K562 (cell line): ENCODE measurements around the gene FLOT2. TPM values are rescaled to one million over a fixed set of nuclear protein-coding genes. Genes with fewer than 3 reads are reported as not detected.

ENCODE experiments used
- CBFA2T3 ChIP-seq: fragments of 450-650 bp; IDR thresholded peaks from 2 replicates; pipeline ENCODE4 v1.6.1; 2017
- CEBPG ChIP-seq, 3 experiments: fragments of 200-800 bp in 1 of 3; sonication (Bioruptor generic) in 1 of 3; sonication (generic) in 1 of 3; formaldehyde crosslinking in 1 of 3; IDR thresholded peaks in 2 of 3; conservative IDR thresholded peaks in 1 of 3; 2 replicates each; pipeline versions ENCODE4 v1.6.1 to v1.8.0; 2016 to 2022; ENCODE audit warnings: missing compliant biosample characterization in 2 of 3, missing genetic modification characterization in 2 of 3, mild to moderate bottlenecking in 1 of 3, missing genetic modification reagents in 1 of 3
- DACH1 ChIP-seq: fragments of 450-650 bp; IDR thresholded peaks from 2 replicates; pipeline ENCODE4 v1.6.1; 2018; ENCODE audit not compliant: partially characterized antibody
- DPF2 ChIP-seq: fragments of 450-650 bp; IDR thresholded peaks from 2 replicates; pipeline ENCODE4 v1.6.1; 2016
- MNT ChIP-seq, 2 experiments: fragments of 450-650 bp; conservative IDR thresholded peaks; 2 replicates each; pipeline ENCODE4 v1.6.1; 2017; ENCODE audit warnings: mild to moderate bottlenecking in 2 of 2, moderate library complexity in 2 of 2
- MYNN ChIP-seq, 2 experiments: sonication (generic); formaldehyde crosslinking in 1 of 2; IDR thresholded peaks; 2 replicates each; pipeline versions ENCODE4 v1.5.0 to v1.6.1; 2016 to 2020; ENCODE audit warnings: antibody characterized with exemption in 1 of 2, missing genetic modification reagents in 1 of 2
- NFXL1 ChIP-seq: fragments of 450-650 bp; formaldehyde crosslinking; IDR thresholded peaks from 2 replicates; pipeline ENCODE4 v1.4.0; 2021; ENCODE audit warnings: mild to moderate bottlenecking
- PTTG1 ChIP-seq: fragments of 450-650 bp; IDR thresholded peaks from 2 replicates; pipeline ENCODE4 v1.6.1; 2016; ENCODE audit warnings: low read depth, mild to moderate bottlenecking, missing genetic modification characterization, missing compliant biosample characterization
- SIN3A ChIP-seq, 2 experiments: fragments of 150-350 bp in 1 of 2; IDR thresholded peaks; 2 replicates each; pipeline ENCODE4 v1.6.1; 2011 to 2016; ENCODE audit warnings: borderline replicate concordance in 2 of 2, low read depth in 2 of 2, low read length in 2 of 2, mild to moderate bottlenecking in 2 of 2, moderate library complexity in 2 of 2; ENCODE audit not compliant: control insufficient read depth in 1 of 2
- SOX6 ChIP-seq: fragments of 450-650 bp; IDR thresholded peaks from 2 replicates; pipeline ENCODE4 v1.6.1; 2014; ENCODE audit warnings: mild to moderate bottlenecking
- TAF1 ChIP-seq: IDR thresholded peaks from 2 replicates; pipeline ENCODE4 v1.6.1; 2011; ENCODE audit warnings: mild to moderate bottlenecking, low read length, moderate library complexity; ENCODE audit not compliant: insufficient read depth, control insufficient read depth, severe bottlenecking; ENCODE audit errors: extremely low read depth
- TAL1 ChIP-seq: fragments of 450-650 bp; IDR thresholded peaks from 2 replicates; pipeline ENCODE4 v1.6.1; 2016; ENCODE audit warnings: mild to moderate bottlenecking
- ZBTB17 ChIP-seq: fragments of 450-650 bp; formaldehyde crosslinking; IDR thresholded peaks from 2 replicates; pipeline ENCODE4 v1.4.0; 2020; ENCODE audit warnings: mild to moderate bottlenecking
- ZNF318 ChIP-seq, 2 experiments: fragments of 450-650 bp; IDR thresholded peaks; 2 replicates each; pipeline ENCODE4 v1.6.1; 2016; ENCODE audit warnings: mild to moderate bottlenecking in 2 of 2, borderline replicate concordance in 1 of 2, low read depth in 1 of 2, moderate library complexity in 1 of 2
- ZNF512 ChIP-seq: IDR thresholded peaks from 2 replicates; pipeline ENCODE4 v1.6.1; 2016; ENCODE audit warnings: missing genetic modification characterization, missing compliant biosample characterization
- polyA plus RNA-seq, 8 experiments: library from polyadenylated mRNA; depleted of rRNA in 4 of 8; stranded (reverse) in 5 of 8; unstranded in 3 of 8; fragments of >200 nt; fragmentation: Nextera tagmentation in 2 of 8; fragmentation: Illumina TruSeq in 1 of 8; extraction: Ambion mirVana in 2 of 8; extraction: Trizol in 1 of 8; gene quantifications; 2 replicates each; pipeline versions ENCODE4 v1.2.1 to v1.2.3, GENCODE V29; 2011 to 2014; ENCODE audit warnings: inconsistent platforms in 1 of 8, missing spikeins in 1 of 8
- total RNA-seq, 7 experiments: library from RNA; depleted of rRNA in 6 of 7; stranded (reverse); fragments of >200 nt in 6 of 7; fragmentation: Illumina TruSeq in 2 of 7; extraction: Trizol in 2 of 7; gene quantifications; 2 replicates each; pipeline versions ENCODE4 v1.2.1 to v1.2.3, GENCODE V29; 2011 to 2021; ENCODE audit warnings: low replicate concordance in 1 of 7

Gene FLOT2
- total and polyA plus RNA-seq, 9 of the 15 experiments (the other 6 are each of a cell fraction or from before 2014, with no cell fraction given) = 17.5 to 138 (median 41.7) TPM

GRCh38 chr17:28907709-28908475, 10.4 kb upstream of the FLOT2 start (continued):
- TF ChIP-seq ZNF318 (IDR thresholded peaks at IDR 0.05; ENCODE audit: borderline replicate concordance in 1 of 2, low read depth in 1 of 2) = peak in 1 of 2 experiments; percentile 84; a peak in 2 of 4 replicates
- no peak for TF ChIP-seq ZBTB17 (CRISPR knock-in tag)
- peak; percentile 38; the same call in 1 of the 2 replicates for TF ChIP-seq CEBPG (CRISPR knock-in tag; IDR thresholded peaks at IDR 0.05)
- TF ChIP-seq CEBPG (tag; conservative IDR thresholded peaks at IDR 0.05 in 1 of 2, IDR thresholded peaks at IDR 0.05 in 1 of 2) = no peak
- peak; percentile 38 for TF ChIP-seq TAL1
- no peak for TF ChIP-seq NFXL1 (CRISPR knock-in tag)
- peak; percentile 75 to 91; a peak in 2 of 4 replicates for TF ChIP-seq SIN3A (IDR thresholded peaks at IDR 0.05; ENCODE audit: borderline replicate concordance in 2 of 2, control insufficient read depth in 1 of 2, low read depth in 2 of 2, low read length in 2 of 2)
- TF ChIP-seq ZNF512 = no peak
- peak; percentile 68 for TF ChIP-seq CBFA2T3
- peak; percentile 22; the same call in 1 of the 2 replicates for TF ChIP-seq DPF2
- no peak for TF ChIP-seq PTTG1 (tag)
- TF ChIP-seq TAF1 = no peak
- peak; percentile 55 for TF ChIP-seq SOX6
- TF ChIP-seq MNT (conservative IDR thresholded peaks at IDR 0.05) = peak in 1 of 2 experiments; percentile 82; a peak in 2 of 4 replicates
- peak; percentile 91 for TF ChIP-seq DACH1
- TF ChIP-seq MYNN (IDR thresholded peaks at IDR 0.05) = peak; percentile 52; the same call in 1 of the 2 replicates
- no peak for TF ChIP-seq MYNN (CRISPR knock-in tag; IDR thresholded peaks at IDR 0.05)
